Parathyroid adenoma (tissue), 2 donors: ENCODE measurements around the gene EFNA5.

Source experiments
- H2AFZ ChIP-seq: fragments of 300-600 bp; sonication (generic); one replicate; pipeline ENCODE4 v1.7.0; 2017; ENCODE audit warnings: antibody characterized with exemption, mild to moderate bottlenecking
- H3K27ac ChIP-seq: fragments of 300-600 bp; sonication (generic); one replicate; pipeline ENCODE4 v1.7.0; 2017
- H3K27me3 ChIP-seq: fragments of 300-600 bp; sonication (generic); one replicate; pipeline ENCODE4 v1.7.0; 2017; ENCODE audit warnings: low read length; ENCODE audit not compliant: control insufficient read depth, insufficient read depth
- H3K36me3 ChIP-seq: fragments of 300-600 bp; sonication (generic); one replicate; pipeline ENCODE4 v1.7.0; 2017; ENCODE audit warnings: low read length; ENCODE audit not compliant: control insufficient read depth, insufficient read depth
- H3K4me1 ChIP-seq: fragments of 300-600 bp; sonication (generic); one replicate; pipeline ENCODE4 v1.7.0; 2017; ENCODE audit warnings: control low read depth
- H3K4me2 ChIP-seq: fragments of 300-600 bp; sonication (generic); one replicate; pipeline ENCODE4 v1.7.0; 2017; ENCODE audit warnings: low read length
- H3K4me3 ChIP-seq: fragments of 300-600 bp; sonication (generic); one replicate; pipeline ENCODE4 v1.7.0; 2017; ENCODE audit warnings: low read depth, low read length
- H3K79me2 ChIP-seq: fragments of 300-600 bp; sonication (generic); one replicate; pipeline ENCODE4 v1.7.0; 2017; ENCODE audit warnings: control low read depth
- H3K9ac ChIP-seq: fragments of 300-600 bp; sonication (generic); one replicate; pipeline ENCODE4 v1.7.0; 2017; ENCODE audit warnings: mild to moderate bottlenecking
- H3K9me3 ChIP-seq: fragments of 300-600 bp; sonication (generic); one replicate; pipeline ENCODE4 v1.7.0; 2017; ENCODE audit warnings: low read length; ENCODE audit not compliant: control insufficient read depth
- CTCF ChIP-seq: fragments of 300-600 bp; sonication (generic); IDR thresholded peaks from one replicate; pipeline ENCODE4 v1.7.0; 2017; ENCODE audit warnings: antibody characterized with exemption, mild to moderate bottlenecking
- donor health status: primary hyperparathyroidism.

Gene EFNA5

GRCh38 chr5:107505763-107506534 is 164.8 kb downstream of the EFNA5 start:
- Histone ChIP-seq H3K9me3 (no peaks in the 10 kb centered on the region), H3K4me3 (no peak overlapping the region), H2AFZ (no peak overlapping the region), H3K4me2 (no peak overlapping the region), H3K79me2 (no peaks in the 10 kb centered on the region), H3K27me3 (no peaks in the 10 kb centered on the region), H3K9ac (no peak overlapping the region), H3K4me1 (no peaks in the 10 kb centered on the region), H3K27ac (no peak overlapping the region), H3K36me3 (no peaks in the 10 kb centered on the region)
- TF ChIP-seq CTCF: no peak

GRCh38 chr5:107504424-107504823 is 166.3 kb downstream of the EFNA5 start:
- H2AFZ ChIP-seq: no peak overlapping the region
- no peak for TF ChIP-seq CTCF
- no peaks in the 10 kb centered on the region for H3K36me3 ChIP-seq
- H3K4me1 ChIP-seq: no peaks in the 10 kb centered on the region
- no peaks in the 10 kb centered on the region for H3K79me2 ChIP-seq
- no peaks in the 10 kb centered on the region for H3K9me3 ChIP-seq
- H3K4me3 ChIP-seq: no peak overlapping the region
- no peaks in the 10 kb centered on the region for H3K27me3 ChIP-seq
- no peak overlapping the region for H3K9ac ChIP-seq
- no peak overlapping the region for H3K27ac ChIP-seq
- H3K4me2 ChIP-seq: no peak overlapping the region

- Histone ChIP-seq H3K4me3 (no peak overlapping the region), H3K4me2 (no peak overlapping the region), H3K27ac (no peak overlapping the region), H3K36me3 (no peaks in the 10 kb centered on the region), H2AFZ (no peak overlapping the region), H3K9ac (no peak overlapping the region), H3K79me2 (no peaks in the 10 kb centered on the region), H3K27me3 (no peaks in the 10 kb centered on the region), H3K9me3 (no peaks in the 10 kb centered on the region), H3K4me1 (no peaks in the 10 kb centered on the region)
- TF ChIP-seq CTCF: no peak
Observed at GRCh38 chr5:107502676-107503060, 168.1 kb downstream of the EFNA5 start.

GRCh38 chr5:107501965-107502675 is 168.6 kb downstream of the EFNA5 start:
- TF ChIP-seq CTCF: no peak
- no peaks in the 10 kb centered on the region for H3K9me3 ChIP-seq
- H3K27ac ChIP-seq: no peak overlapping the region
- no peak overlapping the region for H3K4me3 ChIP-seq
- no peak overlapping the region for H3K9ac ChIP-seq
- no peaks in the 10 kb centered on the region for H3K4me1 ChIP-seq
- no peaks in the 10 kb centered on the region for H3K27me3 ChIP-seq
- H3K36me3 ChIP-seq: no peaks in the 10 kb centered on the region
- no peak overlapping the region for H3K4me2 ChIP-seq
- H2AFZ ChIP-seq: no peak overlapping the region
- H3K79me2 ChIP-seq: no peaks in the 10 kb centered on the region
